Endothelial cell of umbilical vein (primary cell): ENCODE data around the gene KIF21B. TPM values are rescaled to one million over a fixed set of nuclear protein-coding genes. Genes with fewer than 3 reads are reported as not detected.

Experiments
- BruUV-seq: library from RNA; stranded (reverse); fragments of 400-500 nt; replicated peaks from 2 replicates; lab custom pipeline; 2021; lab: Mats Ljungman, UMichigan
- CTCF ChIA-PET: fragments of 300-600, 350-600 bp; sonication (Branson Sonifier 250); formaldehyde crosslinking; loops from one replicate; lab custom pipeline; 2021; ENCODE audit warnings: antibody characterized with exemption, inconsistent platforms; lab: Charles Lee
- POLR2A ChIA-PET: fragments of 300-600, 350-600 bp; sonication (Branson Sonifier 250); formaldehyde crosslinking; loops from one replicate; lab custom pipeline; 2021; ENCODE audit warnings: antibody characterized with exemption, inconsistent platforms; lab: Charles Lee
- DNase-seq: peaks from one replicate; pipeline ENCODE4 v3.0.0-alpha.2; 2011; ENCODE audit warnings: low read depth, low spot score
- FAIRE-seq: peaks from 2 replicates; lab custom pipeline; 2011; peaks lifted over from hg19 to GRCh38; lab: Jason Lieb, UNC
- H2AFZ ChIP-seq: 2 replicates; pipeline ENCODE4 v1.6.0; 2012; ENCODE audit warnings: low read depth, low read length, control low read depth, inconsistent platforms
- H3K27ac ChIP-seq: 2 replicates; pipeline ENCODE4 v1.5.1; 2011; ENCODE audit warnings: low read depth, mild to moderate bottlenecking, control low read depth, low read length, moderate library complexity; ENCODE audit not compliant: insufficient read depth
- H3K27me3 ChIP-seq, 2 experiments: 2 replicates each; pipeline versions ENCODE4 v1.6.0 to v1.6.1; 2011; ENCODE audit warnings: low read length in 2 of 2, mixed read lengths in 1 of 2; ENCODE audit not compliant: control insufficient read depth in 2 of 2, insufficient read depth in 2 of 2
- H3K36me3 ChIP-seq, 2 experiments: 2 replicates in 1 of 2; 3 replicates in 1 of 2; pipeline ENCODE4 v1.5.1; 2011; ENCODE audit warnings: low read length in 2 of 2, mild to moderate bottlenecking in 1 of 2, moderate library complexity in 1 of 2; ENCODE audit not compliant: control insufficient read depth in 2 of 2, insufficient read depth in 2 of 2; ENCODE audit errors: extremely low read depth in 1 of 2
- H3K4me1 ChIP-seq: 3 replicates; pipeline ENCODE4 v1.5.1; 2011; ENCODE audit warnings: mild to moderate bottlenecking, low read length; ENCODE audit not compliant: control insufficient read depth, insufficient read depth; ENCODE audit errors: extremely low read depth
- H3K4me2 ChIP-seq: 2 replicates; pipeline ENCODE4 v1.6.1; 2011; ENCODE audit warnings: low read length, control low read depth, mixed read lengths; ENCODE audit not compliant: insufficient read depth
- H3K4me3 ChIP-seq, 3 experiments: fragments of 200-600 bp in 1 of 3; sonication (generic), shearing (Covaris generic) in 1 of 3; replicated peaks in 1 of 3; 2 replicates each; pipeline ENCODE4 v1.5.1; 2011 to 2016; ENCODE audit warnings: control low read depth in 3 of 3, low read length in 3 of 3, mild to moderate bottlenecking in 2 of 3, inconsistent platforms in 1 of 3, low read depth in 1 of 3, moderate library complexity in 1 of 3; ENCODE audit not compliant: insufficient read depth in 1 of 3
- H3K79me2 ChIP-seq: 2 replicates; pipeline ENCODE4 v1.6.0; 2012; ENCODE audit warnings: low read length, inconsistent platforms; ENCODE audit not compliant: control insufficient read depth, insufficient read depth
- H3K9ac ChIP-seq: replicated peaks from 2 replicates; pipeline ENCODE3; 2011; ENCODE audit warnings: low read length, control low read depth; ENCODE audit not compliant: insufficient read depth; ENCODE audit errors: extremely low read depth
- H3K9me1 ChIP-seq: replicated peaks from 3 replicates; pipeline ENCODE4 v1.6.0; 2011; ENCODE audit warnings: mild to moderate bottlenecking, low read length; ENCODE audit not compliant: control insufficient read depth, insufficient read depth; ENCODE audit errors: extremely low read depth
- H3K9me3 ChIP-seq: replicated peaks from 2 replicates; pipeline ENCODE4 v1.5.1; 2012; ENCODE audit warnings: low read length, inconsistent platforms; ENCODE audit not compliant: control insufficient read depth, insufficient read depth
- H4K20me1 ChIP-seq: replicated peaks from 2 replicates; pipeline ENCODE3; 2011; ENCODE audit warnings: mild to moderate bottlenecking, low read length; ENCODE audit not compliant: control insufficient read depth, insufficient read depth; ENCODE audit errors: extremely low read depth
- EZH2 ChIP-seq: IDR thresholded peaks from 2 replicates; pipeline ENCODE4 v1.6.1; 2012; ENCODE audit warnings: borderline replicate concordance, low read depth, mild to moderate bottlenecking, moderate library complexity, low read length, inconsistent platforms; ENCODE audit not compliant: severe bottlenecking
- FOS ChIP-seq: IDR thresholded peaks from 2 replicates; pipeline ENCODE4 v1.6.1; 2011; ENCODE audit warnings: mild to moderate bottlenecking, low read length, moderate library complexity, borderline replicate concordance; ENCODE audit not compliant: insufficient read depth
- GATA2 ChIP-seq: IDR thresholded peaks from 2 replicates; pipeline ENCODE4 v1.7.0; 2011; ENCODE audit warnings: low read depth, mild to moderate bottlenecking, moderate library complexity, mixed read lengths, low read length; ENCODE audit not compliant: insufficient read length, insufficient read depth
- JUN ChIP-seq: IDR thresholded peaks from 2 replicates; pipeline ENCODE4 v1.6.1; 2011; ENCODE audit warnings: borderline replicate concordance, low read depth; ENCODE audit not compliant: insufficient read length, insufficient read depth
- MAX ChIP-seq: IDR thresholded peaks from 2 replicates; pipeline ENCODE4 v1.6.1; 2011; ENCODE audit not compliant: insufficient read depth, insufficient read length
- MYC ChIP-seq: IDR thresholded peaks from one replicate; pipeline ENCODE4 v1.6.1; 2011; ENCODE audit warnings: mild to moderate bottlenecking, low read depth, low read length
- dilution Hi-C: fragments of 300-500 bp; cut with MboI; formaldehyde crosslinking; loops from one replicate; pipeline ENCODE4 v1.15.0; 2019; ENCODE audit warnings: low sequenced_read_pairs; ENCODE audit not compliant: extremely low pct_ligation_motif_present
- intact Hi-C: fragments of 100-400 bp; cut with micrococcal nuclease; formaldehyde crosslinking; loops from one replicate; pipeline ENCODE4 v1.10.0; 2022
- polyA plus RNA-seq, 4 experiments: library from polyadenylated mRNA; depleted of rRNA in 3 of 4; stranded (reverse) in 3 of 4; unstranded in 1 of 4; fragments of >200 nt; gene quantifications; 2 replicates each; pipeline versions ENCODE4 v1.2.1 to v1.2.3, GENCODE V29; 2011 to 2012; ENCODE audit warnings: missing spikeins in 1 of 4
- total RNA-seq: library from RNA; stranded (reverse); gene quantifications from 2 replicates; pipeline ENCODE4 v1.2.3, GENCODE V29; 2021

Gene KIF21B
- total and polyA plus RNA-seq, 2 donors (not counting 3 experiments of a cell fraction or from before 2014, with no cell fraction given), result 1.9 to 4.4 TPM

- ChIA-PET CTCF (interaction anchor here (2.2 kb wide), 1 partner anchor 13 kb away, joined by 10 read pairs; no protein-coding TSS in a partner anchor), POLR2A (no interaction called here)
- no TSS peak for BruUV-seq
- FAIRE-seq, result no peak
- no peak overlapping the region for H3K27ac ChIP-seq
- no peak overlapping the region for H3K4me3 ChIP-seq
- TF ChIP-seq FOS, result no peak
- no peak for TF ChIP-seq MYC
- no peak for TF ChIP-seq MAX
- no peak for TF ChIP-seq EZH2
- TF ChIP-seq JUN, result no peak
- no peaks in the 10 kb centered on the region for H3K4me1 ChIP-seq
- H3K4me2 ChIP-seq, result no peak overlapping the region
- no peaks in the 10 kb centered on the region for H3K79me2 ChIP-seq
- no peaks in the 10 kb centered on the region for H3K9me1 ChIP-seq
- H2AFZ ChIP-seq, result no peak overlapping the region
- H4K20me1 ChIP-seq, result no peaks in the 10 kb centered on the region
- no peaks in the 10 kb centered on the region for H3K9me3 ChIP-seq
- no peaks in the 10 kb centered on the region for H3K36me3 ChIP-seq
- no peak overlapping the region for H3K9ac ChIP-seq
- no peak for DNase-seq
- dilution Hi-C loops (no loop called here), intact Hi-C loops (no loop called here)
- H3K27me3 ChIP-seq, result no peaks in the 10 kb centered on the region
Measured at GRCh38 chr1:200958597-200958996, 64.9 kb downstream of the KIF21B start.

GRCh38 chr1:200954434-200954833, 69.1 kb downstream of the KIF21B start:
- dilution Hi-C loops, result no loop called here
- CTCF ChIA-PET, result interaction anchor here (1.1 to 1.2 kb wide), 2 partner anchors 10 to 17 kb away, joined by 3 read pairs; no protein-coding TSS in a partner anchor

More at GRCh38 chr1:200954434-200954833, 69.1 kb downstream of the KIF21B start:
- no peaks in the 10 kb centered on the region for H3K36me3 ChIP-seq
- no peak overlapping the region for H2AFZ ChIP-seq
- intact Hi-C loops, result no loop called here
- no peak for DNase-seq
- POLR2A ChIA-PET, result no interaction called here
- H3K4me3 ChIP-seq, result no peak overlapping the region
- no peak overlapping the region for H3K4me2 ChIP-seq
- H3K27me3 ChIP-seq, result no peaks in the 10 kb centered on the region
- H3K9me3 ChIP-seq, result no peaks in the 10 kb centered on the region
- no peaks in the 10 kb centered on the region for H3K9me1 ChIP-seq
- no TSS peak for BruUV-seq
- H3K4me1 ChIP-seq, result no peaks in the 10 kb centered on the region
- no peak for FAIRE-seq
- TF ChIP-seq MYC, result no peak
- TF ChIP-seq GATA2, result no peak
- no peak overlapping the region for H3K27ac ChIP-seq
- no peaks in the 10 kb centered on the region for H4K20me1 ChIP-seq
- H3K79me2 ChIP-seq, result no peaks in the 10 kb centered on the region
- no peak overlapping the region for H3K9ac ChIP-seq
